Measurements from ENCODE around the gene SCP2.

SCP2 gene

DNA sequence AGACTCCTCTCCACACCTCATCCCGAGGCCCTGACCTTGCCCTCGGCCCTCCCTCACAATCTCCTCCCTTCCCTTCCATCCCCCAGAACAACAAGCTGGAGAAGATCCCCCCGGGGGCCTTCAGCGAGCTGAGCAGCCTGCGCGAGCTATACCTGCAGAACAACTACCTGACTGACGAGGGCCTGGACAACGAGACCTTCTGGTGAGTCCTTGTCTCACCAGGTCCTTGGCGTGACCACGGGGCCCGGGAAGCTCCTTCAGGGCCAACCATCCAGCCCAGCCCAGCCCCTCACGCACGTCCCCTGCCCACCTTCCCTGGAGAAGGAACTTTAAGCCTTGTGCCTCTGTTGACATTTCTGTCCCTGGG lies 150.5 kb downstream of the SCP2 start:
- DNase-seq (ENCODE audit: insufficient read length, low spot score) (no peak), FAIRE-seq (no peak)

- no peak for FAIRE-seq
Observed at GRCh38 chr1:53078333-53079101, 151.4 kb downstream of the SCP2 start.

GRCh38 chr1:53079251-53079650 lies 152.2 kb downstream of the SCP2 start:
- DNase-seq (ENCODE audit: insufficient read length, low spot score) (no peak), FAIRE-seq (no peak)

More at GRCh38 chr1:53078333-53079101, 151.4 kb downstream of the SCP2 start:
- no peak for DNase-seq (ENCODE audit: insufficient read length, low spot score)

- FAIRE-seq (no peak), DNase-seq (ENCODE audit: insufficient read length, low spot score) (no peak)
Observed at GRCh38 chr1:53080041-53080440, 153.0 kb downstream of the SCP2 start.

GRCh38 chr1:53080769-53081168 lies 153.7 kb downstream of the SCP2 start:
- FAIRE-seq (no peak), DNase-seq (ENCODE audit: insufficient read length, low spot score) (no peak)

GRCh38 chr1:53081384-53082066 lies 154.4 kb downstream of the SCP2 start:
- FAIRE-seq: no peak
- no peak for DNase-seq (ENCODE audit: insufficient read length, low spot score)

GRCh38 chr1:53082826-53083455 lies 155.9 kb downstream of the SCP2 start:
- no peak for FAIRE-seq

DNA sequence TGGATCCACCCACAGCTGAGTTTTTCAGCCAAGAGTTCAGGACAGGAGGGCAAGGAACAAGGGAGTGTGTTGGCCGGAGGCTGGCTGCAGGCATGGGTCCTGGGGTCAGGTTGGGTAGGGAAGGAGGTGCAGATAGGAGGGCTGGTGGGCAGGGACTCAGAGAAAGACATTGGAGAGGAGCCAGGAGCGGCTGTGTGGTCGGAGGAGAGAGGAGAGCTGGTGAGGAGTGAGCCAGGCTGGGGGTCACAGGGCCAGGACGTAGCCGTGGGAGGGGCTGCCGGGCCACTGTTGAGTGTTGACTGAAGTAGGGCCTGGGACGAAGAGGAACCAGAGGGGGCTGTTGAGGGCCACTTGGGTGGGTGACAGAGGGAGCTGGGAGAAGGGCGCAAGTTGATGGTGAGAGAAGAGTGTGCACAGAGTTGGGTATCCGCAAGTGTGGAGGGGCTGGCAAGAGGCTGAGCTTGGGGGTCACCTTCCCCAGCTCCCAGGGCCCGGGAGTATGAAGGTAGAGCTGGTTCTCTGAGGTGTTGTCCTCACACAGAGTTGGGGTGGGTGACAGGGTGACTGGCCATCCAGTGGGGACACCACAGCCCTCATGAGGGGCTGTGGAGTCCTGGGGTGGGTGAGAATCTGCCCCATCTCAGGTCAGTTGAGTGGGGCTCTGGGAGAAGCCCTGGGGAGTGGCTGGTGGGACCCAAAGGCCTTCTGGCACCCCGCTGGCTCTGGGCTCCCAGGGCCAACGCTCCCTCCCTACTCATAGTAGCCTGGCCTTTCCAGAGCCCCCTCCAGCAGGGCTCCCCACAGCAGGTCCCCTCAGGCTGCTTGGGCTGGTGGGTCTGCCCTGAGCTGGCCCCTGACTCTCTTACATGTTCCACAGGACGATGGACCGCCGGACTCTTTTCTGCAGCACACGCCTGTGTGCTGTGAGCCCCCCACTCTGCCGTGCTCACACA lies 156.8 kb downstream of the SCP2 start:
- FAIRE-seq (no peak), DNase-seq (ENCODE audit: insufficient read length, low spot score) (no peak)

More at GRCh38 chr1:53082826-53083455, 155.9 kb downstream of the SCP2 start:
- no peak for DNase-seq (ENCODE audit: insufficient read length, low spot score)

GRCh38 chr1:53084589-53084971 lies 157.5 kb downstream of the SCP2 start:
- peak; percentile 9 for FAIRE-seq
- no peak for DNase-seq (ENCODE audit: insufficient read length, low spot score)

DNA sequence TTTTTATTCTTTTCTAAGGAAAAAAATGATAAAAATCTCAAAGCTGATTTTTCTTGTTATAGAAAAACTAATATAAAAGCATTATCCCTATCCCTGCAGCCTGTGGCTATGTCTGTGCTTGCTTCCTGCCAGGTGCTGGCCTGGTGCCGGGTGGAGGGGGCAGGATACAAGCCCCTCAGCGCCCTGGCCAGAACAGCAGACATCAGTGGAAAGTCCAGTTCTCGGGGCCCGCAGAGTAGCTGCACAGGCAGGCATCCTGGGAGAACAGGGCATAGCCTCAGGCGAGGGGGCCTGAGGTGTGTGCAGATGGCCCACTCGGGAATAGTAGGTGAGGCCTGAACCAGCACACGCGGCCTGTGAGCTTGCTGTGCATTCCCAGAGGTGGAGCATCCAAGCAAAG lies 158.3 kb downstream of the SCP2 start:
- FAIRE-seq: no peak
- DNase-seq (ENCODE audit: insufficient read length, low spot score): no peak

GRCh38 chr1:53086491-53087070 lies 159.5 kb downstream of the SCP2 start:
- FAIRE-seq: no peak
- no peak for DNase-seq (ENCODE audit: insufficient read length, low spot score)

DNA sequence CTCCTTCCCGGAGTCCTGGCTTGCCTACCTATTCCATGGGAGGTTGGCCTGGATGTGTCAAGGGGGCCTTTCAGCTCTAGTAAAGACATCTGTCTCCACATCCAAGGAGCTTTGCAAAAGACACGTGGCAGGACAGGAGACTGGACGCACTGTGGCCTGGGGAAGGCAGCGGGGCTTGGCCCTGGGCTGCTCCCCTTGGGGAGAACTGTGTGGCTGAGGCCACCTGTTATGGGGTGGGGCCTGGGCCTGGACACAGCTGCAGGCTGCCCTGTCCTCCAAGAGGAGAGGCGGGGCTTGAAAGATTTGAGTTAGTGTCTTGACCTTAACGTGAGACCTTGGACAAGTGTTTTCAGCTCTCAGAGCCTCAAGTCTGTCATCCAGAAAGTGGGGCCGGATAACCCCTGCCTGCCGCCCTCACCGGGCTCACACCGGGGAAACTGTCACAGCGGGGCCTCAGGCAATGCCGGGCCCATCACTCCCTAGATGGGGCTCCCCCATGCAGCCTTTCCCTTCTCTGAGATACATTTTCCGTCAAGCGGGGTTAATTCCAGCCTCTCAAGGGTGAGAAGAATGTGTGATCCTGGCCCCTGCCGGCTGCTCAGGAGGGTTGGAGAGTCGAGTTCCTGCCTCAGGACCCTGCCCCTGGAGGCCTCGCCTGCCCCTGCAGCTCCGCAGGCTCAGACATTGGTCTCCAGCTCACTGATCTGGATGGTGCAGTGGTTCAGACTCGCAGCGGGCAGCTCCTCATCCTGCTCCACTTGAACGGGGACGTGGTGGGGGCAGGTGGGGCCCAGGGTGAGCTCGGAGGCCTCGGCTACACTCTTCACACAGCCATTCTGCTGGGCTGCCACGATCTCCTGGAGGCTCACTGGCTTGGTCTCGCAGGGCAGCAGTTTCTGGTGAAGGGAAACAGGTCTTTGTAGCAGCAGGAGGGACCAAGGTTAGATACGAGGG lies 160.5 kb downstream of the SCP2 start:
- DNase-seq (ENCODE audit: insufficient read length, low spot score) (no peak), FAIRE-seq (no peak)

- no peak for DNase-seq (ENCODE audit: insufficient read length, low spot score)
- no peak for FAIRE-seq
Observed at GRCh38 chr1:53088616-53089300, 161.7 kb downstream of the SCP2 start.

DNA sequence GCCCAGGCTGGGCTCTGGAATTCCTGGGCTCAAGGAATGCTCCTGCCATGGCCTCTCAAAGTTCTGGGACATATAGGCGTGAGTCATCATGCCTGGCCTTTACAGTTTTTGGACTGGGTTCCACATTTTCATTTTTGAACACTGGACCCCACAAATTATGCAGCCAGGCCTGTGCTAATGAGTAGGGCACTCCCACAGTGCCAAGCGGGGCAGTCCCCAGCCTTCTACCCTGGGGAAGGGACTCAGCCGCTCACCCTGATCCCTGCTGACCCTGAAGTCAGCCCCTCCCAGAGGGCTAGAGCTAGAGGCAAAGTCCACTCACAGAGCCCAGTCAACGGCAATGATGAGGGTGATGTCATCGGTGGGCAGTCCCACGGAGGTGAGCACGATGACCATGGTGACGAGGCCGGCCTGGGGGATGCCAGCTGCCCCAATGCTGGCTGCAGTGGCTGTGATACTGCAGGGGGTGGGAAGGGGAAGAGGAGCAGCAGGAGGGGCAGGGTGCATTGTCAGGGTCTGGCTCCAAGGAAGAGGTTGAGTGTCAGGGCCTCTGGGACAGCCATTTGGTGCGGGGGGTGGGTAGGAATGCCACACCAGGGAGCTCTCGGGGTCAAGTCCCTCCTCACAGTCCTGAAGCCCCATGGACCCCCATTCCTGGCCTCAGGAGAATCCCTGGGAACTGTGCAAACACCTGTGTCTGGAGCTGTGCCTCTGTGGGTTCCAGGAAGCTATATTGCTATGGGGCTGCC lies 162.6 kb downstream of the SCP2 start:
- DNase-seq (ENCODE audit: insufficient read length, low spot score): no peak
- FAIRE-seq: peak; percentile 42

- DNase-seq (ENCODE audit: insufficient read length, low spot score) (no peak), FAIRE-seq (no peak)
Observed at GRCh38 chr1:53090227-53091147, 163.4 kb downstream of the SCP2 start.

DNA sequence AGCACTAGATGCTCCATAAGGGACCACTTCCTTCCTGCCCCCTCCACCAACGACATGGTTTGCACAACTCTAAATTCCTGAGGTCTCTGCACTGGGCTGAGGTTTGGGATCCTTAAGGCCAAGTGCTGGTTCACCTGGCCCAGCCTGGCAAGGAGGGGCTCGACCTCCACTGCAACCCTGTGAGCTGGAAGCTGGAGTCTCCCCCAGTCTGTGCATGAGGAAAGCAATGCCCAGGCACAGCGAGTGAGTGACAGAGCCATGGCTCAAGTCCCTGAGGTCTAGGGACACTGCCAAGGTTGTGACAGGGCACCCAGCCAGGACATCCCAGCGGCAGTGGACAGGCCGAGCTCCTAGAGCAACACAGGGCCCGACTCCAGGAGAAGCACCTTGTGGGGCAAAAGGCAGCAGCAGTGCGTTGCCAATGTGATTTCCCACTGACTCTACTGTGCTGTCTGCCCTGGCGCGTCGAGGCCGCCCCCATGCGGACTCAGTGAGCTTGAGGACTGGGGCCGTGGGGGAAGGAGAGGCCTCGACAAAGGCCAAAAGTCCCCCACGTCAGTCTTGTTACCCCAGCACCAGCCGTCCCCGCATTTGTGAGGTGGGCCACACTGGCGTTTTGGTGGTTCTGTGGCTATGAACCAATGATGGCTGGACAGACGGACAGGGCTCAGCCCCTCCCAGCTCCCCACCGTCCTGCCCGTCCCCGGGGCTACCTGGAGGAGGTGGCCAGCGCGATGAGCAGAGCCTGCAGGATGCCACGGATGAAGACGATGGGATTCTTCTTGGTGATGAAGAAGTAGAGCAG lies 165.0 kb downstream of the SCP2 start:
- FAIRE-seq: no peak
- DNase-seq (ENCODE audit: insufficient read length, low spot score): no peak
